Measurements from ENCODE around the gene NOP9.

GRCh38 chr14:24329073-24329663 lies 29.5 kb downstream of the NOP9 start:
- TF ChIP-seq POLR2A (IDR thresholded peaks at IDR 0.05), result no peak
- TF ChIP-seq, protein P1, sequence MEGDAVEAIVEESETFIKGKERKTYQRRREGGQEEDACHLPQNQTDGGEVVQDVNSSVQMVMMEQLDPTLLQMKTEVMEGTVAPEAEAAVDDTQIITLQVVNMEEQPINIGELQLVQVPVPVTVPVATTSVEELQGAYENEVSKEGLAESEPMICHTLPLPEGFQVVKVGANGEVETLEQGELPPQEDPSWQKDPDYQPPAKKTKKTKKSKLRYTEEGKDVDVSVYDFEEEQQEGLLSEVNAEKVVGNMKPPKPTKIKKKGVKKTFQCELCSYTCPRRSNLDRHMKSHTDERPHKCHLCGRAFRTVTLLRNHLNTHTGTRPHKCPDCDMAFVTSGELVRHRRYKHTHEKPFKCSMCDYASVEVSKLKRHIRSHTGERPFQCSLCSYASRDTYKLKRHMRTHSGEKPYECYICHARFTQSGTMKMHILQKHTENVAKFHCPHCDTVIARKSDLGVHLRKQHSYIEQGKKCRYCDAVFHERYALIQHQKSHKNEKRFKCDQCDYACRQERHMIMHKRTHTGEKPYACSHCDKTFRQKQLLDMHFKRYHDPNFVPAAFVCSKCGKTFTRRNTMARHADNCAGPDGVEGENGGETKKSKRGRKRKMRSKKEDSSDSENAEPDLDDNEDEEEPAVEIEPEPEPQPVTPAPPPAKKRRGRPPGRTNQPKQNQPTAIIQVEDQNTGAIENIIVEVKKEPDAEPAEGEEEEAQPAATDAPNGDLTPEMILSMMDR (IDR thresholded peaks at IDR 0.05), result no peak
- TF ChIP-seq POLR2AphosphoS5 (IDR thresholded peaks at IDR 0.05), result no peak

Data from sigmoid colon (tissue), 4 donors.